ENCODE results near the gene NPHP4.

Gene NPHP4

DNA sequence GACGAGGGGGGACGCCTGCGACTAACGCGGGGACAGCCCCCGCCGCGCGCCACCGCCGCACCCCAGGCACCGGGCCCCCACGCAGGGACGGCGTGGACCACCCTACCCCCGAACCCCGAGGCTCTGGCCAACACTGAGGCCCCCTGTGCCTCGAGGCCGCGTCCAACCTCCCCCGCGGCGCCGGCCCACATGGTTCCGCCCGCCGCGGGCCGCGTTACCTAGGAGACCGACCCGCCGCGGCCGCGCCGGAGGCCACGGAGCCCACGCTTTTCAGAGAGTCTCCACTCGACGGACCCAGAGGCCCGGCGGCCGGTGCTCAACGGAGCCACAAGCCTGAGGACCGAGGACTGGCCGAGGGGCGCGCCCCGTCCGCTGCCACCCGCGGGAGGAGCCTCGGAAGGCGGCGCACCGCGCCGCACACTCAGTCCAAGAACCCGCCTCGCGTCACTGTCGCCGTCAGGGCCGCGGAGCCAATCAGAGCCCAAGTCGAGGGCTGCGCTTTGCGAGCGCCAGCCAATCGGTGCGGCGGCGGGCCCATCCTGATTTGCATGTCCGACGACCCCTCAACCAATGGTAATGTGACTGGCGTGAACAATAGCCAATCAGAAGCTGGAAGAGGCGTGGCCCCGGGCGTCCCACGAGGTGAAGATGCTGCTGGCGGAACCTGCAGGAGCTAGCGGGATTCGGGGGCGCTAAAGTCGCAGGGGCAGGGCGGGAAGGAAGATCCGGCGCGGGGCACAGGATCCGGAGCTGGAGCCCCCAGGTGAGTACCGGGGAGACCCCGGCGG is at the start of gene NPHP4:
Gene NPHP4, minus strand, starts transcription at position 400 of the 788 bp plus-strand sequence. CDS start 6,136 bp downstream, outside the sequence.
- H3K36me3 ChIP-seq (ENCODE audit: control insufficient read depth, low read depth, low read length) = no peaks in the 10 kb centered on the region
- no peak within 1 kb of the TSS for H3K27ac ChIP-seq (ENCODE audit: low read length)
- H3K4me3 ChIP-seq (ENCODE audit: low read length) = peak within 1 kb of the TSS; percentile 76
- H3K4me1 ChIP-seq (ENCODE audit: control insufficient read depth, low read depth, low read length) = peaks cover 15% of the 10 kb centered on the region
- peak within 1 kb of the TSS; percentile 61 for H3K9ac ChIP-seq (ENCODE audit: low read length)
- H3K27me3 ChIP-seq (ENCODE audit: control insufficient read depth, insufficient read depth, low read length) = peaks cover 34% of the 10 kb centered on the region
- no peaks in the 10 kb centered on the region for H3K9me3 ChIP-seq (ENCODE audit: control insufficient read depth, low read depth, low read length)

GRCh38 chr1:6041432-6042062 is 49.3 kb upstream of the NPHP4 start:
- H3K9ac ChIP-seq (ENCODE audit: low read length) = no peak overlapping the region
- H3K27me3 ChIP-seq (ENCODE audit: control insufficient read depth, insufficient read depth, low read length) = no peaks in the 10 kb centered on the region
- no peak overlapping the region for H3K4me3 ChIP-seq (ENCODE audit: low read length)
- H3K36me3 ChIP-seq (ENCODE audit: control insufficient read depth, low read depth, low read length) = no peaks in the 10 kb centered on the region
- H3K27ac ChIP-seq (ENCODE audit: low read length) = no peak overlapping the region
- H3K4me1 ChIP-seq (ENCODE audit: control insufficient read depth, low read depth, low read length) = no peaks in the 10 kb centered on the region
- no peaks in the 10 kb centered on the region for H3K9me3 ChIP-seq (ENCODE audit: control insufficient read depth, low read depth, low read length)

GRCh38 chr1:6040861-6041415 is 48.7 kb upstream of the NPHP4 start:
- Histone ChIP-seq H3K9me3 (ENCODE audit: control insufficient read depth, low read depth, low read length) (no peaks in the 10 kb centered on the region), H3K27me3 (ENCODE audit: control insufficient read depth, insufficient read depth, low read length) (no peaks in the 10 kb centered on the region), H3K27ac (ENCODE audit: low read length) (no peak overlapping the region), H3K4me1 (ENCODE audit: control insufficient read depth, low read depth, low read length) (no peaks in the 10 kb centered on the region), H3K4me3 (ENCODE audit: low read length) (no peak overlapping the region), H3K9ac (ENCODE audit: low read length) (no peak overlapping the region), H3K36me3 (ENCODE audit: control insufficient read depth, low read depth, low read length) (no peaks in the 10 kb centered on the region)

GRCh38 chr1:6040444-6040843 is 48.2 kb upstream of the NPHP4 start:
- Histone ChIP-seq H3K9ac (ENCODE audit: low read length) (no peak overlapping the region), H3K27ac (ENCODE audit: low read length) (no peak overlapping the region), H3K36me3 (ENCODE audit: control insufficient read depth, low read depth, low read length) (no peaks in the 10 kb centered on the region), H3K4me1 (ENCODE audit: control insufficient read depth, low read depth, low read length) (no peaks in the 10 kb centered on the region), H3K4me3 (ENCODE audit: low read length) (no peak overlapping the region), H3K9me3 (ENCODE audit: control insufficient read depth, low read depth, low read length) (no peaks in the 10 kb centered on the region), H3K27me3 (ENCODE audit: control insufficient read depth, insufficient read depth, low read length) (no peaks in the 10 kb centered on the region)

GRCh38 chr1:6039031-6039430 is 46.8 kb upstream of the NPHP4 start:
- Histone ChIP-seq H3K27ac (ENCODE audit: low read length) (no peak overlapping the region), H3K4me1 (ENCODE audit: control insufficient read depth, low read depth, low read length) (no peaks in the 10 kb centered on the region), H3K9me3 (ENCODE audit: control insufficient read depth, low read depth, low read length) (no peaks in the 10 kb centered on the region), H3K27me3 (ENCODE audit: control insufficient read depth, insufficient read depth, low read length) (peaks cover 7% of the 10 kb centered on the region), H3K9ac (ENCODE audit: low read length) (no peak overlapping the region), H3K4me3 (ENCODE audit: low read length) (no peak overlapping the region), H3K36me3 (ENCODE audit: control insufficient read depth, low read depth, low read length) (no peaks in the 10 kb centered on the region)

GRCh38 chr1:6038603-6039002 is 46.4 kb upstream of the NPHP4 start:
- no peak overlapping the region for H3K27ac ChIP-seq (ENCODE audit: low read length)
- H3K27me3 ChIP-seq (ENCODE audit: control insufficient read depth, insufficient read depth, low read length) = peaks cover 10% of the 10 kb centered on the region
- no peaks in the 10 kb centered on the region for H3K9me3 ChIP-seq (ENCODE audit: control insufficient read depth, low read depth, low read length)
- H3K9ac ChIP-seq (ENCODE audit: low read length) = no peak overlapping the region
- H3K4me3 ChIP-seq (ENCODE audit: low read length) = no peak overlapping the region
- no peaks in the 10 kb centered on the region for H3K4me1 ChIP-seq (ENCODE audit: control insufficient read depth, low read depth, low read length)
- H3K36me3 ChIP-seq (ENCODE audit: control insufficient read depth, low read depth, low read length) = no peaks in the 10 kb centered on the region

DNA sequence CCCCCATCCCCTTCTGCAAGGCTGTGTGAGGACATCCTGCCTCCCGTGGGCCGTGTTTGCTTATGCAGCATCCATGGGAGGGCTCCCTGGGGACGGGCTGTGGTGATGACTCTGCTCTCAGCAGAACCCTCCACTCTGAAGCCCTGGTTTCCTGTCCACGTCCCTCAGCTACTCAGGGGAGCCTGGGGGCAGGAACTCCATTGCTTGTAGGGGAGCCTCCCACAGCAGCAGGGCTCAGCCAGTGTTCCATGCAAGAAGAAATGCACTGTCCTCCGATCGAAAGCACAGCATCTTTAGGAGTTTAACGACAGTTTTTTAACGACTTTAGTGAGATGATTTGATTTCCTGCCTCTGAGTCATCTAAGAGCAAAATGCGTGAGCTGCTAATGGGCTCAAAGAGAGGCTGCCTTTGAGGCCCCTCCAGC is 45.1 kb upstream of the NPHP4 start:
- Histone ChIP-seq H3K27ac (ENCODE audit: low read length) (no peak overlapping the region), H3K4me3 (ENCODE audit: low read length) (no peak overlapping the region)

GRCh38 chr1:6035719-6036118 is 43.5 kb upstream of the NPHP4 start:
- Histone ChIP-seq H3K27me3 (ENCODE audit: control insufficient read depth, insufficient read depth, low read length) (peaks cover 22% of the 10 kb centered on the region), H3K4me3 (ENCODE audit: low read length) (no peak overlapping the region), H3K4me1 (ENCODE audit: control insufficient read depth, low read depth, low read length) (no peaks in the 10 kb centered on the region), H3K9me3 (ENCODE audit: control insufficient read depth, low read depth, low read length) (no peaks in the 10 kb centered on the region), H3K9ac (ENCODE audit: low read length) (no peak overlapping the region), H3K36me3 (ENCODE audit: control insufficient read depth, low read depth, low read length) (no peaks in the 10 kb centered on the region), H3K27ac (ENCODE audit: low read length) (no peak overlapping the region)

More for the DNA sequence above, 45.1 kb upstream of the NPHP4 start:
- H3K4me1 ChIP-seq (ENCODE audit: control insufficient read depth, low read depth, low read length) = no peaks in the 10 kb centered on the region
- H3K9ac ChIP-seq (ENCODE audit: low read length) = no peak overlapping the region
- peaks cover 22% of the 10 kb centered on the region for H3K27me3 ChIP-seq (ENCODE audit: control insufficient read depth, insufficient read depth, low read length)
- no peaks in the 10 kb centered on the region for H3K9me3 ChIP-seq (ENCODE audit: control insufficient read depth, low read depth, low read length)
- no peaks in the 10 kb centered on the region for H3K36me3 ChIP-seq (ENCODE audit: control insufficient read depth, low read depth, low read length)

DNA sequence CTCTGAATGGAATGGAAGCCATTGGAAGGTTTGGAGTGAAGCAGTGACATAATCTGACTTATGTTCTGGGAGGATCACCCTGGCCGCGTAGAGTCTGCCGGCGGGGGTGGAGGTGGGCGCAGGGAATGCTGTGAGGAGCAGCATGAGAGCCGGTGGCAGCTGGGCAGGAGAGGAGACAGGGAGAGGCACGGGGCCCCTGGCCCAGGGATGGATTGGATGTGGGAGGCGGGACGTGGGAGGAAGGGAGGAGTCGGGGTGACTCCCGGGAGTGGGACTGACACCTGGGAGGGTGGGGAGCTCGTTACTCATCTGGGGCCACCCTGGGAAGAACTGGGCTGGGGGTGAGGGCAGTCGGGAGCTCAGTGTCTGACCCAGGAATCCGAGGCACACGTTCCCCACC is 43.1 kb upstream of the NPHP4 start:
- Histone ChIP-seq H3K9me3 (ENCODE audit: control insufficient read depth, low read depth, low read length) (no peaks in the 10 kb centered on the region), H3K36me3 (ENCODE audit: control insufficient read depth, low read depth, low read length) (no peaks in the 10 kb centered on the region), H3K4me3 (ENCODE audit: low read length) (no peak overlapping the region), H3K4me1 (ENCODE audit: control insufficient read depth, low read depth, low read length) (no peaks in the 10 kb centered on the region), H3K27me3 (ENCODE audit: control insufficient read depth, insufficient read depth, low read length) (peaks cover 22% of the 10 kb centered on the region), H3K27ac (ENCODE audit: low read length) (no peak overlapping the region), H3K9ac (ENCODE audit: low read length) (no peak overlapping the region)

- Histone ChIP-seq H3K4me3 (ENCODE audit: low read length) (no peak overlapping the region), H3K4me1 (ENCODE audit: control insufficient read depth, low read depth, low read length) (no peaks in the 10 kb centered on the region), H3K27ac (ENCODE audit: low read length) (no peak overlapping the region)
Observed at GRCh38 chr1:6034750-6035096, 42.5 kb upstream of the NPHP4 start.

GRCh38 chr1:6033986-6034749 is 41.9 kb upstream of the NPHP4 start:
- Histone ChIP-seq H3K4me1 (ENCODE audit: control insufficient read depth, low read depth, low read length) (no peaks in the 10 kb centered on the region), H3K36me3 (ENCODE audit: control insufficient read depth, low read depth, low read length) (no peaks in the 10 kb centered on the region), H3K27ac (ENCODE audit: low read length) (no peak overlapping the region), H3K9me3 (ENCODE audit: control insufficient read depth, low read depth, low read length) (no peaks in the 10 kb centered on the region), H3K4me3 (ENCODE audit: low read length) (peak overlapping the region; percentile 45), H3K27me3 (ENCODE audit: control insufficient read depth, insufficient read depth, low read length) (peaks cover 22% of the 10 kb centered on the region), H3K9ac (ENCODE audit: low read length) (no peak overlapping the region)

More at GRCh38 chr1:6034750-6035096, 42.5 kb upstream of the NPHP4 start:
- Histone ChIP-seq H3K27me3 (ENCODE audit: control insufficient read depth, insufficient read depth, low read length) (peaks cover 22% of the 10 kb centered on the region), H3K36me3 (ENCODE audit: control insufficient read depth, low read depth, low read length) (no peaks in the 10 kb centered on the region), H3K9ac (ENCODE audit: low read length) (no peak overlapping the region), H3K9me3 (ENCODE audit: control insufficient read depth, low read depth, low read length) (no peaks in the 10 kb centered on the region)

All from iPS-18a (cell line).